Measurements from ENCODE around the gene ZNF215.
"Not testable (repeated sequence)": the region's sequence is repeated elsewhere in the genome, so short reads cannot be mapped to it uniquely, and the experiment has no call there.

The ZNF215 gene

DNA sequence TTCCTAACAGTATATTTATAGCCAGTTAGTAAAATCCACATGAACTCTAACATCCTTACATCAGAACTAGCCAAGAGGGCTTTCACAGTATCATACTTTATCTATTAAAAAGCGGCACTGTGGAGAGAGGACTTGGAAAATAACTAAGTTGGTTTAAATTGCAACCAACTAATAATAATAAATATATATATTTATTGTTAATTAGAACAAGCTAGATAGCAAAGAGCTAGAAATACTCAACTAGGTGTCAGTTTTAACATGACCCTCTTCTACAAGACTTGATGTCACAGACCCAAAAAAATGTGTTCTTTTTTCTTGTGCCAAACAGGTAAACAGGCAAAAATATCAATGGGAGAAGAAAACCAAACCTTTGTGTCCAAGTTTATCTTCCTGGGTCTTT lies 5.5 kb upstream of the ZNF215 start, which contains the start of gene OR2D3:
Gene OR2D3, plus strand, starts transcription at position 301 of the 400 bp plus-strand sequence. Its CDS starts 0 bp downstream, at position 301.
- no peak within 1 kb of the TSS for H3K4me3 Mint-ChIP-seq
- H3K9me3 Mint-ChIP-seq, result peaks cover 1% of the 10 kb centered on the region
- H3K36me3 Mint-ChIP-seq (ENCODE audit: low read depth), result no peaks in the 10 kb centered on the region
- H3K4me1 Mint-ChIP-seq (ENCODE audit: low read depth), result peaks cover 1% of the 10 kb centered on the region
- no peak within 1 kb of the TSS for H3K27ac Mint-ChIP-seq
- H3K27me3 Mint-ChIP-seq, result peaks cover 53% of the 10 kb centered on the region

DNA sequence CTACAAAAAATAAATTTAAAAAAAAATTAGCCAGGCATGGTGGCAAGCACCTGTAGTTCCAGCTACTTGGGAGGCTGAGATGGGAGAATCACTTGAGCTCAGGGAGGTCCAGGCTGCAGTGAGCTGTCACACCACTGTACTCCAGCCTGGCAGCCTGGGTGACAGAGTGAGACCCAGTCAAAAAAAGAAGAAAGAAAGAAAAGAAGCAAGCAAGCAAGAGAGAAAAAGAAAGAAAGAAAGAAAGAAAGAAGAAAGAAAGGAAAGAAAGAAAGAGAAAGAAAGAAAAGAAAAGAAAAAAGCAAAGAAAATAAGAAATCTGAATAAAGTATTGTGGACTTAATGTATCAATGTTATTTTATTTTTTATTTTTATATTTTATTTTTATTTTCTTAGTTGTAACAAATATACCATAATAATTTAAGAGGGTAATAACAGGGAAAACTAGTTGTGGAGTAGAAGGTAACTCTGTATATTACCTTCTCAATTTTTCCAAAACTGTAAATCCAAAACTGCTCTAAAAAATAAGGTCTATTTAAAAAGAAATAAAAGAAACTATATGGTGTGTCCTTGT lies 1.1 kb upstream of the ZNF215 start:
- Mint-ChIP-seq H3K4me3 (no peak overlapping the region), H3K27ac (no peak overlapping the region), H3K27me3 (peaks cover 74% of the 10 kb centered on the region), H3K4me1 (ENCODE audit: low read depth) (peaks cover 21% of the 10 kb centered on the region), H3K36me3 (ENCODE audit: low read depth) (no peaks in the 10 kb centered on the region), H3K9me3 (peaks cover 4% of the 10 kb centered on the region)

DNA sequence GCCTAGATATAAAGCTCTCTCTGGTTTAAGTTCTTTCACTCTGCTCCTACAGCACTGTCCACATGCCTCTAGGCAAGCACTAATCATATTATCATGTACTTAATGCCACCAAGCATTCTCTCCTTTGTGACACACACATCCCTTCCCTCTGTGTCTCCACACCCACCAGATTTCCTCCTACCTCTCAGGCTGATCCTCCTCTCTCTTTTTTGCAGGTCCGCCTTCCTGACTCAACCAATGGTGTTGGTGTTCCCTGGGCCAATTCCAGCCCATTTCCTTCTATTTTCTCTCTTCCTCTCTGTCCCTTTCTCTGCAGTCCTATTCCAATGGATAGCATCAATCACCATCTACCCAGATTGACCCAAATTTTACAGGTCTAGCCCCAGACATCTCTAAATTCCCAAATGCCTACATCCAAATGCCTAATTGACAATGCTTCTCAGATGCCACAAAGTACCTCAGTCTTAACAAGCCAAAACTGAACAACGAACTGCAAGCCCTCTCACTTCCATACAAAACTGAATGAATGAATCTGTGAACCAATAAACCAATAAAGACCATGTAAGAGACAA lies 504 bp upstream of the ZNF215 start:
- H3K36me3 Mint-ChIP-seq (ENCODE audit: low read depth), result no peaks in the 10 kb centered on the region
- no peak overlapping the region for H3K27ac Mint-ChIP-seq
- peak overlapping the region; percentile 76 for H3K4me3 Mint-ChIP-seq
- peaks cover 79% of the 10 kb centered on the region for H3K27me3 Mint-ChIP-seq
- H3K4me1 Mint-ChIP-seq (ENCODE audit: low read depth), result peaks cover 21% of the 10 kb centered on the region
- H3K9me3 Mint-ChIP-seq, result peaks cover 8% of the 10 kb centered on the region

DNA sequence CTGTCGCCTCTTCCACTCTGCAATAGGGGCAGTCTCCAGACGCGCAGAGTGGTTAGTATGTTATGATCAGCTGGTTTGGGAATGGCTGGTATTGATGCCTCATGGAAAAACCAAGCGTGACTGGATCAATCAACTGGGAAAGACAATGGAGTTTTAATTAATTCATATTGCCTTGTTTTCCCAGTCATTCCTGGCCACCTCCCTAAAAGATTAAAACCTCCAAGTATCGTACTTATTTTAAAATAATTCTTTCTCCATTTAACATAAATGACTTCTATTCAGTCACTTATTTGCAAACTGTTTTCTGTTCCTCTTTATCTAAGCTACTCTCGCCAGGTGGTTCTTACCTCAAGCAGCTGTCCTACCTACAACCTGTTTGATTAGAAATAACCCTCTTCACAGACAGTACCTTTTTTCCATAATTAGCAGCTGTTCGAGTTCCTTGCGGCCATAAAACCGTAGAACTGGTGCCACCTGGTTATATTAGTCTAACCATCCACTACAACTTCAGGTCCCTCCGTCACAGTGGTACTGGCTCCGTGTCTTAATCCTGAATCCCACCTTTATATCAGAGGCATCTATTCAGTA lies 898 bp downstream of the ZNF215 start:
- H3K36me3 Mint-ChIP-seq (ENCODE audit: low read depth), result no peaks in the 10 kb centered on the region
- H3K9me3 Mint-ChIP-seq, result peaks cover 8% of the 10 kb centered on the region
- peak overlapping the region; percentile 76 for H3K4me3 Mint-ChIP-seq
- H3K4me1 Mint-ChIP-seq (ENCODE audit: low read depth), result peaks cover 21% of the 10 kb centered on the region
- peaks cover 74% of the 10 kb centered on the region for H3K27me3 Mint-ChIP-seq
- H3K27ac Mint-ChIP-seq, result no peak overlapping the region

DNA sequence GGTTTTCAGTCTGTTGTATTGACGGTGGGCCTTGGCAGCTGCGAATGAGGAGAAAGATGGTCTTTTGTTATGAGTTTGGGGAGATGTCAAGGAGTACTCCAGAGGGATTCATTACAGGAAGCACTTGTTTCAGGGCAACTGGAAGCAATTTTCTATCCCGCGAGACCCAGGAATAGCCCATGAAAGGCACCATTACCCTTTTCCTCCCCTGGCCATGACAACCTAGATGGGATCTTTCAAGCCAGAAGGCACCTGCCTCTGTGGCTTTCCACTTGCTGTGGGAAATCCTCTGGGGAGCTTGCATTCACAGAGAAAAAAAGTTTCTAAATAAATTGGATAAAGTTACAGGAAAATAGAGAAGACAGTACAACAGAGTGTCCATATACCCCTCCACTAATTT lies 2.7 kb downstream of the ZNF215 start:
- H3K36me3 Mint-ChIP-seq (ENCODE audit: low read depth), result no peaks in the 10 kb centered on the region

DNA sequence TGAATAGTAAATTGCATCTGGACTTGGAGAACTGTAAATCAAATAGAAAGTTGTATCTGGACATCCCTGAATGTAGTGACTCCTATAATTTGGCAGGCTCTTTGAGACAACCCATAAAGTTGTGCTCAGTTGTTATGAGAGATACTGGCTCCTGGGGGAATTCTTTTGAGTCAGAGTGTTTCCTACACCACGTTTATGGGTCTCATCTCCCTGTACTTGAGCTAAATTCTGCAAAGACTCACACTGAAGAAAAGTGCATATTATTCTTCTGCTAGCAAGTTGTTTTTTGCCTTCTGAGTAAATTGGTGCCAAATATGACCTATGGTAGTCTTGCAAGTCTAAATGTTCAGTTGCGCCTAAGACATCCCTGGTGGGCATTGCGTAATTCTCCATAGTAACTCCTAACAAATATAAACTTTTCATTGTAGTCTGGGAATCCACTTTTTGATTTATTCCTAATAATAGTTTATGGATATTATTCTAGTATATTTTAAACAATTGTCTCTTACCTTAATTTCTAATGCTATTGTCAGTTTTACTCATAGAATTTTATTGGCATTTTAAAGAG lies 5.0 kb downstream of the ZNF215 start:
- no peak overlapping the region for H3K27ac Mint-ChIP-seq
- H3K36me3 Mint-ChIP-seq (ENCODE audit: low read depth), result no peaks in the 10 kb centered on the region
- H3K27me3 Mint-ChIP-seq, result peaks cover 46% of the 10 kb centered on the region
- peaks cover 4% of the 10 kb centered on the region for H3K9me3 Mint-ChIP-seq
- no peak overlapping the region for H3K4me3 Mint-ChIP-seq
- H3K4me1 Mint-ChIP-seq (ENCODE audit: low read depth), result peaks cover 14% of the 10 kb centered on the region

More for the DNA sequence above, 2.7 kb downstream of the ZNF215 start:
- Mint-ChIP-seq H3K4me1 (ENCODE audit: low read depth) (peaks cover 21% of the 10 kb centered on the region), H3K27me3 (peaks cover 64% of the 10 kb centered on the region), H3K9me3 (peaks cover 8% of the 10 kb centered on the region), H3K27ac (no peak overlapping the region), H3K4me3 (no peak overlapping the region)

DNA sequence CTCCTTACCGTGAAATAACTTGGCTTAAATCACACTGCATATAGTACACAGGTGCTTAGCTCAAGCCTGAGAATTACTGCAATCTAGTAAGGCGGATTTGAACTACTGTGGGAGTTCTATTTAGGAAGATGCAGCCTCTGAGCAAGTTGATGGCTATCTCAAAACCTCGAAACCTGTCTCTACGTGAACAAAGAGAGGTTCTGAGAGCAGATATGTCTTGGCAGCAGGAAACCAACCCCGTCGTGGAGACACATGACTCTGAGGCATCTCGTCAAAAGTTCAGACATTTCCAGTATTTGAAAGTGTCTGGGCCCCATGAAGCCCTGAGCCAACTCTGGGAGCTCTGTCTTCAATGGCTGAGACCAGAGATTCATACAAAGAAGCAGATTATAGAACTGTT lies 5.9 kb downstream of the ZNF215 start:
- H3K4me3 Mint-ChIP-seq, result no peak overlapping the region
- H3K9me3 Mint-ChIP-seq, result peaks cover 4% of the 10 kb centered on the region
- H3K27me3 Mint-ChIP-seq, result peaks cover 39% of the 10 kb centered on the region
- no peaks in the 10 kb centered on the region for H3K36me3 Mint-ChIP-seq (ENCODE audit: low read depth)
- H3K4me1 Mint-ChIP-seq (ENCODE audit: low read depth), result peaks cover 7% of the 10 kb centered on the region
- H3K27ac Mint-ChIP-seq, result no peak overlapping the region

DNA sequence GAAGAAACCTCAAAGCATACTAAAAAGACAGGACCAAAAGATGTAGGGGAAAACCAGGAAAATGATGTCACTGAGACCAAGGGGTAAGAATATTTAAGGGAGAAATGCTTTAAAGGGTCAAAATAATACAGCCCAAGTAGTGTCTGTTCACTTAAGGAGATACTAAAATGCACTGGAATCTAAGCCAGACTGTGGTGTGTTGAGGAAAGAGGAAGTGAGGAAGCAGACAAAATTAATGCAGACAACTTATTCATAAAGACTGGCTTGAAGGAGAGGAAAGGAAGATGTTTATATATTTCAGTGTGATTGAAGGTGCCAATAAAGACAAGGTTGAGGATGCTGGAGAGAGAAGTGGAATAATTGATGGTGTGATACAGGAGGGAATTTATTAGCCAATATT lies 15.7 kb downstream of the ZNF215 start:
- Mint-ChIP-seq H3K4me3 (no peak overlapping the region), H3K27ac (no peak overlapping the region), H3K27me3 (no peaks in the 10 kb centered on the region), H3K36me3 (ENCODE audit: low read depth) (no peaks in the 10 kb centered on the region), H3K9me3 (no peaks in the 10 kb centered on the region), H3K4me1 (ENCODE audit: low read depth) (no peaks in the 10 kb centered on the region)

DNA sequence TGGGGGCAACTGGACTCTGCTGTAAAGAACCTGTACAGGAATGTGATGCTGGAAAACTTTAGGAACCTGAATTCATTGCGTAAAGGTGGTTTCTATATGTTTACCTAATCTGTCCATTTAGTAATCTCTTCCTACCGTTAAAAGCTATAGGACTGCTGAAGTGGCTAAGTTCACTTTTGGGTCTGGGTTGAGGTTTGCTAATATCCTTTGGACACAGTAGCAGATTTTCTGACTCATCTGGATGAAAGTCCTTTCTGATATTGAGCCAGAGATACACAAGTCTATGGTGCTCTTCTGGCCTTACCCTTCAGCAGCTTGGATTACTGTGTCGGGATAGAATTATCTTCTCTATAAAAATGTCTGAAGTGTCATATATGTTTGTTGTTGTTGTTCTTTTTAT lies 16.9 kb downstream of the ZNF215 start:
- no peaks in the 10 kb centered on the region for H3K4me1 Mint-ChIP-seq (ENCODE audit: low read depth)
- no peaks in the 10 kb centered on the region for H3K9me3 Mint-ChIP-seq
- no peaks in the 10 kb centered on the region for H3K27me3 Mint-ChIP-seq
- no peak overlapping the region for H3K27ac Mint-ChIP-seq
- no peaks in the 10 kb centered on the region for H3K36me3 Mint-ChIP-seq (ENCODE audit: low read depth)
- H3K4me3 Mint-ChIP-seq, result no peak overlapping the region

DNA sequence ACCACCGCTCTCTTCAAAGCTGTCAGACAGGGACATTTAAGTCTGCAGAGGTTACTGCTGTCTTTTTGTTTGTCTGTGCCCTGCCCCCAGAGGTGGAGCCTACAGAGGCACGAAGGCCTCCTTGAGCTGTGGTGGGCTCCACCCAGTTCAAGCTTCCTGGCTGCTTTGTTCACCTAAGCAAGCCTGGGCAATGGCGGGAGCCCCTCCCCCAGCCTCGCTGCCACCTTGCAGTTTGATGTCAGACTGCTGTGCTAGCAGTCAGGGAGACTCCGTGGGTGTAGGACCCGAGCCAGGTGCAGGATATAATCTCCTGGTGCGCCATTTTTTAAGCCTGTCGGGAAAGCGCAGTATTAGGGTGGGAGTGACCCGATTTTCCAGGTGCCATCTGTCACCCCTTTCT lies 28.0 kb downstream of the ZNF215 start:
- not testable (repeated sequence) for H3K27ac Mint-ChIP-seq; H3K27me3 Mint-ChIP-seq; H3K9me3 Mint-ChIP-seq; H3K4me3 Mint-ChIP-seq; H3K36me3 Mint-ChIP-seq (ENCODE audit: low read depth); H3K4me1 Mint-ChIP-seq (ENCODE audit: low read depth)

DNA sequence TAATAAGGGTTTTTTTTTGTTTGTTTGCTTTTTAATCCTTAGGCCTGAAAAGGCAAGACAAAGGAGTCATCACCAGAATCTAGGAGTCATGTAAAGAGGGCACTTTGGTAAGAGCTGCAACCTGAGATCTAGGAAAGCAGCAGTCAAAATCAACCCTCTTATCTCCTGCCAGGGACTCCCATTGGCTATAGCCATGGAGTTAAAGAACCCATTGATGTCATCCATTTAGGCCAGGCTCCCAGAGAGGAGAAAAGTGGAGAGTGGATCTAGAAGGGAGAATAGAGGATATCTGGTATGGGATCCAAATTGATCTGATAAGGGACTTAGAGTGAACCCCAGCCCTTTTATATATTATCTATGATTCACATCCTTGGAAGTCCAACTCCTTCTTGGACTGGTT lies 35.9 kb downstream of the ZNF215 start:
- H3K4me3 Mint-ChIP-seq, result no peak overlapping the region
- H3K9me3 Mint-ChIP-seq, result no peaks in the 10 kb centered on the region
- no peak overlapping the region for H3K27ac Mint-ChIP-seq
- H3K36me3 Mint-ChIP-seq (ENCODE audit: low read depth), result no peaks in the 10 kb centered on the region
- H3K4me1 Mint-ChIP-seq (ENCODE audit: low read depth), result no peaks in the 10 kb centered on the region
- H3K27me3 Mint-ChIP-seq, result no peaks in the 10 kb centered on the region

DNA sequence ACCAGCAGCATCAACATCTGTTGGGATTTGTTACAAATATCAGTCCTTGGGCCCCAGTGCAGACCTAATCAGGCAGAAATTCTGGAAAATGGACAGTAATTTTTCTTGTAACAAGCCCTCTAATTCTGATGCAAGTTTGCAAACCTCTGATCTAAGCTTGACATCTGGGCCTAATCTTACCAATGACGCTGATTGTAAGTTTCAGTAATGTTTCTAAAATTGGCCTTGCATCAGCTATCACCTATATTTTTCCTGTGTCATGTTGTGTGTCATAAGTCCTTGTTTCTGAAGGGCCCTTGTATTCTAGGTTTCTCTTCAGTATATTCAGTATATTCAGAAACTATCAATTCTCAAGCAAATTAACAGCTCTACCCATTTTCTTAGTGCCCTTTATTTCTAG lies 36.4 kb downstream of the ZNF215 start:
- H3K4me3 Mint-ChIP-seq, result no peak overlapping the region
- H3K27me3 Mint-ChIP-seq, result no peaks in the 10 kb centered on the region
- H3K9me3 Mint-ChIP-seq, result no peaks in the 10 kb centered on the region
- no peak overlapping the region for H3K27ac Mint-ChIP-seq
- H3K4me1 Mint-ChIP-seq (ENCODE audit: low read depth), result no peaks in the 10 kb centered on the region
- no peaks in the 10 kb centered on the region for H3K36me3 Mint-ChIP-seq (ENCODE audit: low read depth)

DNA sequence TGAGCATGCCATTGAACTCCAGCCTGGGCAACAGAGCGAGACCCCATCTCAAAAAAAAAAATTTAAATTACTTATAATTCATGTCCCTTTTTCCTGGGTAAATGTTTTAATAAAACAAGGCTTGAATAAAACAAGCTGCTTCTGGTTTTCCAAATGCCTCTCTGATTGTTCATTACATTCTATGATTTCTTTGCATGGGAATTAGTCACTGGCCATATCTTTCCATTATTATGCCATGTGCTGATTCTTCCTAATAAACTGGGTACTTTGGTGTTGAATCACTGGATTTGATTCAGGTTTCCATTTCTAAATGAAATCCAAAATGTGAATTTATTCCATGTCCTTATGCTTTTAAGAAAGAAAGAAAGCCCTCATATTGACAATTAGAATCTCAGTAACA lies 42.6 kb downstream of the ZNF215 start:
- no peak overlapping the region for H3K27ac Mint-ChIP-seq
- H3K36me3 Mint-ChIP-seq (ENCODE audit: low read depth), result no peaks in the 10 kb centered on the region
- H3K27me3 Mint-ChIP-seq, result peaks cover 4% of the 10 kb centered on the region
- no peaks in the 10 kb centered on the region for H3K4me1 Mint-ChIP-seq (ENCODE audit: low read depth)
- no peak overlapping the region for H3K4me3 Mint-ChIP-seq
- no peaks in the 10 kb centered on the region for H3K9me3 Mint-ChIP-seq

DNA sequence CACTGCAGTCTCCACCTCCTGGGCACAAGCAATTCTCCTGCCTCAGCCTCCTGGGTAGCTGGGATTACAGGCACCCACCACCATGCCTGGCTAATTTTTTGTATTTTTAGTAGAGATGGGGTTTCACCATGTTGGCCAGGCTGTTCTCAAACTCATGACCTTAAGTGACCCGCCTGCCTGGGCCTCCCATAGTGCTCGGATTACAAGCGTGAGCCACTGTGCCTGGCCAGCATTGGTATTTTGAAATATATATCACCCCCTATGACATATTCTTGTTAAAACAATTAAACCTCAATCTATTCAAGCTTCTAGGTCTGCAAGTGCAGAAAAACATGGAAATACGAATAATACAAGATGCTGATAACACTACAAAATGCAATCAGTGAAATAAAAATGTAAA lies 43.6 kb downstream of the ZNF215 start:
- not testable (repeated sequence) for H3K4me1 Mint-ChIP-seq (ENCODE audit: low read depth); H3K27ac Mint-ChIP-seq; H3K9me3 Mint-ChIP-seq; H3K36me3 Mint-ChIP-seq (ENCODE audit: low read depth); H3K4me3 Mint-ChIP-seq; H3K27me3 Mint-ChIP-seq

DNA sequence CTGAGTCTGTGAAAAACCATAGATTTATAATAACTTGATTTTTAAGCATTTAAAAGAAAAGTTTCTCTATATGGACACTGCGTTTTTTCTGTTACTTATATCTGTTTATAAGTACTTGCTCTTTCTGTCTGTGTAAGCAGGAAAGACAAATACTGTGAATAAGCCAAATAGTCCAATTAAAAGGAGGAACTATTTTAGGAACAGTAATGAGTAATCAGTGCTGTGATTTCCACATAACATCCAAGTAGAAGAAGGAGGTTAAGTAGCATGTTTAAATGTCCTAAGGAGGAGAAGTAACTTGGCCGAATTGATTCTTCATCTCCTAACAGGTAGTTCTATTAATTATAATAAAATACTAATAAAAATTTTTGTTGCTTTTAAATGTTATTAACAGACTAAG lies 53.1 kb downstream of the ZNF215 start:
- Mint-ChIP-seq H3K27ac (no peak overlapping the region), H3K4me3 (no peak overlapping the region), H3K36me3 (ENCODE audit: low read depth) (no peaks in the 10 kb centered on the region), H3K9me3 (no peaks in the 10 kb centered on the region), H3K27me3 (peaks cover 3% of the 10 kb centered on the region), H3K4me1 (ENCODE audit: low read depth) (no peaks in the 10 kb centered on the region)

DNA sequence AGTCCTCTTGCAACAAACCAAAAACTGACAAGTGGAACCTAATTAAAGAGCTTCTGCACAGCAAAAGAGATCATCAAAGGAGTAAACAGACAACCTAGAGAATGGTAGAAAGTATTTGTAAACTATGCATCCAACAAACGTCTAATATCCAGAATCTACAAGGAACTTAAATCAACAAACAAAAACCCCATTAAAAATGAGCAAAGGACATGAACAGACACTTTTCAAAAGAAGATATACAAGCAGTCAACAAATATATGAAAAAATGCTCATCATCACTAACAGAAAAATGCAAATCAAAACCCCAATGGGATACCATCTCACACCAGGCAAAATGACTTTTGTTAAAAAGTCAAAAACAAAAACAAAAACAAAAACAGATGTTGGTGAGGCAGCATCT lies 60.3 kb downstream of the ZNF215 start:
- H3K27me3 Mint-ChIP-seq, result no peaks in the 10 kb centered on the region
- H3K27ac Mint-ChIP-seq, result no peak overlapping the region
- H3K9me3 Mint-ChIP-seq, result no peaks in the 10 kb centered on the region
- no peaks in the 10 kb centered on the region for H3K4me1 Mint-ChIP-seq (ENCODE audit: low read depth)
- no peak overlapping the region for H3K4me3 Mint-ChIP-seq
- H3K36me3 Mint-ChIP-seq (ENCODE audit: low read depth), result no peaks in the 10 kb centered on the region
